NCI-H128 (cell line): ENCODE results near the gene TRIM3.
"Not testable (repeated sequence)": the region's sequence is repeated elsewhere in the genome, so short reads cannot be mapped to it uniquely, and the experiment has no call there.

Source experiments
- DNase-seq: peaks from one replicate; lab custom pipeline; 2025; ENCODE audit not compliant: unreplicated experiment; lab: John Stamatoyannopoulos, UW

TRIM3 gene

GRCh38 chr11:6473451-6474412, at the start of gene TRIM3:
TSS of gene TRIM3 (minus strand) at chr11:6473941. CDS start at chr11:6465695, 8,246 bp downstream.
- DNase-seq: peak; percentile 58

GRCh38 chr11:6523253-6523652, 49.5 kb upstream of the TRIM3 start:
- no peak for DNase-seq

GRCh38 chr11:6521946-6522345, 48.2 kb upstream of the TRIM3 start:
- DNase-seq: not testable (repeated sequence)

- no peak for DNase-seq
These were observed 46.5 kb upstream of the TRIM3 start for GRCh38 chr11:6520265-6520664.

GRCh38 chr11:6516865-6517264, 43.1 kb upstream of the TRIM3 start:
- no peak for DNase-seq

GRCh38 chr11:6505577-6506240, 32.0 kb upstream of the TRIM3 start:
- no peak for DNase-seq

GRCh38 chr11:6504166-6504565, 30.4 kb upstream of the TRIM3 start:
- DNase-seq: no peak

- DNase-seq: no peak
These were observed 28.6 kb upstream of the TRIM3 start for GRCh38 chr11:6502382-6502781.

- DNase-seq: no peak
These were observed 24.8 kb upstream of the TRIM3 start for GRCh38 chr11:6498544-6498943.

- DNase-seq: no peak
These were observed 24.4 kb upstream of the TRIM3 start for GRCh38 chr11:6498121-6498520.

- DNase-seq: no peak
These were observed 23.5 kb upstream of the TRIM3 start, which contains the start of gene DNHD1 for GRCh38 chr11:6497069-6497839. TSS of gene DNHD1 (plus strand) at chr11:6497280. CDS start at chr11:6498216, 936 bp downstream.

GRCh38 chr11:6489306-6489705, 15.6 kb upstream of the TRIM3 start:
- DNase-seq: no peak

GRCh38 chr11:6488821-6489220, 15.1 kb upstream of the TRIM3 start:
- no peak for DNase-seq

GRCh38 chr11:6488342-6488741, 14.6 kb upstream of the TRIM3 start:
- no peak for DNase-seq

- DNase-seq: no peak
These were observed 13.2 kb upstream of the TRIM3 start for GRCh38 chr11:6486938-6487337.

GRCh38 chr11:6486256-6486655, 12.5 kb upstream of the TRIM3 start:
- no peak for DNase-seq

GRCh38 chr11:6485661-6486060, 11.9 kb upstream of the TRIM3 start:
- no peak for DNase-seq

GRCh38 chr11:6483015-6483414, 9.3 kb upstream of the TRIM3 start:
- DNase-seq: no peak

GRCh38 chr11:6482441-6482840, 8.7 kb upstream of the TRIM3 start:
- no peak for DNase-seq

- DNase-seq: no peak
These were observed 8.2 kb upstream of the TRIM3 start for GRCh38 chr11:6481924-6482275.
